GM23248 (cell line): Measurements from ENCODE around the gene GIN1. TPM values are rescaled to one million over a fixed set of nuclear protein-coding genes. Genes with fewer than 3 reads are reported as not detected.

Experiments used
- DNase-seq: peaks from one replicate; pipeline ENCODE4 v3.0.0-alpha.2; 2015
- H2AFZ ChIP-seq: fragments of 200-600 bp; sonication (generic); 2 replicates; pipeline ENCODE4 v1.6.1; 2016; ENCODE audit warnings: antibody characterized with exemption
- H3F3A ChIP-seq: fragments of 200-600 bp; sonication (generic); 2 replicates; pipeline ENCODE4 v1.6.1; 2016; ENCODE audit warnings: mild to moderate bottlenecking, antibody characterized with exemption, mixed run types; ENCODE audit not compliant: insufficient read depth
- H3K27ac ChIP-seq: fragments of 200-600 bp; sonication (generic); 2 replicates; pipeline ENCODE4 v1.5.1; 2016; ENCODE audit warnings: mild to moderate bottlenecking
- H3K27me3 ChIP-seq: fragments of 200-600 bp; sonication (generic); replicated peaks from 2 replicates; pipeline ENCODE4 v1.6.1; 2016; ENCODE audit warnings: mild to moderate bottlenecking; ENCODE audit not compliant: insufficient read depth
- H3K36me3 ChIP-seq: fragments of 200-600 bp; sonication (generic); 2 replicates; pipeline ENCODE4 v1.6.1; 2016; ENCODE audit warnings: low read depth, mild to moderate bottlenecking
- H3K4me1 ChIP-seq: fragments of 200-600 bp; sonication (generic); 2 replicates; pipeline ENCODE4 v1.6.1; 2016; ENCODE audit warnings: mild to moderate bottlenecking; ENCODE audit not compliant: insufficient read depth
- H3K4me2 ChIP-seq: fragments of 200-600 bp; sonication (generic); one replicate; pipeline ENCODE4 v1.6.1; 2016; ENCODE audit warnings: mild to moderate bottlenecking; ENCODE audit not compliant: unreplicated experiment
- H3K4me3 ChIP-seq: fragments of 200-600 bp; sonication (generic); 2 replicates; pipeline ENCODE4 v1.5.1; 2016; ENCODE audit warnings: mild to moderate bottlenecking
- H3K79me2 ChIP-seq: fragments of 200-600 bp; sonication (generic); 2 replicates; pipeline ENCODE4 v1.6.1; 2016; ENCODE audit warnings: mild to moderate bottlenecking; ENCODE audit not compliant: insufficient read depth
- H3K9ac ChIP-seq: fragments of 200-600 bp; sonication (generic); 2 replicates; pipeline ENCODE4 v1.6.1; 2016; ENCODE audit warnings: mild to moderate bottlenecking
- H3K9me2 ChIP-seq: fragments of 200-600 bp; sonication (generic); 2 replicates; pipeline ENCODE4 v1.6.1; 2016; ENCODE audit warnings: mixed run types, mild to moderate bottlenecking, moderate library complexity; ENCODE audit not compliant: insufficient read depth
- H3K9me3 ChIP-seq: fragments of 200-600 bp; sonication (generic); one replicate; pipeline ENCODE4 v1.6.1; 2017; ENCODE audit warnings: low read depth
- H4K20me1 ChIP-seq: fragments of 200-600 bp; sonication (generic); 2 replicates; pipeline ENCODE4 v1.6.0; 2016; ENCODE audit not compliant: insufficient read depth
- EZH2 ChIP-seq: fragments of 200-600 bp; sonication (generic); IDR thresholded peaks from 2 replicates; pipeline ENCODE4 v1.6.1; 2018; ENCODE audit warnings: antibody characterized with exemption, mild to moderate bottlenecking; ENCODE audit not compliant: insufficient read depth, poor library complexity, severe bottlenecking
- EZH2phosphoT487 ChIP-seq: fragments of 200-600 bp; sonication (generic); IDR thresholded peaks from 2 replicates; pipeline ENCODE4 v1.6.1; 2018; ENCODE audit warnings: antibody characterized with exemption, moderate library complexity, mild to moderate bottlenecking, low read depth; ENCODE audit not compliant: insufficient read depth
- WGBS, 2 experiments: methylation state at CpG; one replicate each; pipeline ENCODE4 v1.1.6; 2015 to 2017; ENCODE audit warnings: low lambda C conversion rate in 2 of 2, low coverage in 1 of 2; ENCODE audit errors: missing lambda C conversion rate in 2 of 2; 5-methylcytosine and 5-hydroxymethylcytosine counted together
- in situ Hi-C: fragments of 300-500 bp; cut with MboI; formaldehyde crosslinking; loops from 2 replicates; pipeline ENCODE4 v1.15.0; 2020
- polyA plus RNA-seq: library from polyadenylated mRNA; unstranded; fragments of >200 nt; fragmentation: Nextera tagmentation; extraction: Ambion mirVana; gene quantifications from 2 replicates; pipeline ENCODE4 v1.2.1, GENCODE V29; 2016
- total RNA-seq: library from RNA; depleted of rRNA; stranded (reverse); fragments of >200 nt; shearing (Covaris generic); gene quantifications from 2 replicates; pipeline ENCODE4 v1.2.3, GENCODE V29; 2014

Gene GIN1
- total and polyA plus RNA-seq, 2 experiments from 2014 or later, result 2.1 to 5.8 TPM

DNA sequence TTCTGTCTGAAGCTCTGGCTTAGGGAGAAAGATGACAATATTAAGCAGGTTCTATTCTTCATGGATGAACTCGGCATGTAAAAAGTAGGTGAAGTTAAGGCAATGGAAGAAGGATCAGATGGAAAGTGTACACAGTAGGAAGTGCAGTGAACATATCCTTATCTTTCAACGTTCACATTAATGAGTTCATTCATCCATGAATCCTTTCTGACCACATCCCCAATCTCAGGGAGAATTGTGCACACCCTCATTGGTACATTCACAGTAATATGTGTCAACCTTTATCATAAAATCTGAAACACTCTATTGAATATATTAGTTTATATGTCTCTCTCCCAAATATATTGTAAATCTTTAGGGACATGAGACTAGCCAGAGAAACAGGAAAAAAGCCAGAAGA, 5.5 kb downstream of the GIN1 start:
- no peak overlapping the region for H3K9ac ChIP-seq
- no peaks in the 10 kb centered on the region for H3K36me3 ChIP-seq
- H3K4me2 ChIP-seq, result no peak overlapping the region
- H3K9me3 ChIP-seq, result no peaks in the 10 kb centered on the region
- 92 to 94% methylated on average over 2 of the region's 2 CpGs for WGBS, 2 experiments
- no peak for TF ChIP-seq EZH2
- TF ChIP-seq EZH2phosphoT487, result no peak
- no peak overlapping the region for H3K4me3 ChIP-seq
- H3K4me1 ChIP-seq, result peaks cover 17% of the 10 kb centered on the region
- H4K20me1 ChIP-seq, result no peaks in the 10 kb centered on the region
- H3K79me2 ChIP-seq, result peaks cover 94% of the 10 kb centered on the region
- no peak for DNase-seq
- no peak overlapping the region for H3K27ac ChIP-seq
- H3F3A ChIP-seq, result peaks cover 14% of the 10 kb centered on the region
- H2AFZ ChIP-seq, result no peak overlapping the region
- no peaks in the 10 kb centered on the region for H3K27me3 ChIP-seq
- H3K9me2 ChIP-seq, result peaks cover 2% of the 10 kb centered on the region
- in situ Hi-C loops, result no loop called here

DNA sequence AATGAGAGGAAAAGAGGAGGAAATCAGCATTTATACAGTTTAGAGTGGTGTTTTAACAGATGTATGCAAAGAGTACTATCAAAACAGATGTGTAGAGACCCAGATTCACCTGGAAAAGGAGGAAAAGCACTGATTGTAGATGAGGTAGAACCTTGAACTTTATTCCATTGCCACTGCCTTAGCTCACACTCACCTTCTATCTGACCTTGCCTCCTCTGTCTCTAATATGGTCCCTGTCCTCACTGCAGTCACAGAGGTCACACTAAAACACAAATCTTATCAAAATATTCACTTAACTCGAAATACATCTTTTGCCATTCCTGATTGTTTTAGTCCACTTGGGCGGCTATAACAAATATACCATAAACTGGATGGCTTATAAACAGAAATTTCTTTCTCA, 7.0 kb downstream of the GIN1 start:
- Histone ChIP-seq H3K9ac (no peak overlapping the region), H2AFZ (no peak overlapping the region), H3K4me2 (no peak overlapping the region), H3K27me3 (no peaks in the 10 kb centered on the region), H4K20me1 (no peaks in the 10 kb centered on the region), H3K4me3 (no peak overlapping the region), H3K9me2 (peaks cover 2% of the 10 kb centered on the region), H3F3A (no peaks in the 10 kb centered on the region), H3K27ac (no peak overlapping the region), H3K36me3 (no peaks in the 10 kb centered on the region), H3K79me2 (peaks cover 88% of the 10 kb centered on the region), H3K9me3 (no peaks in the 10 kb centered on the region), H3K4me1 (peaks cover 7% of the 10 kb centered on the region; the same call in 1 of the 2 replicates)
- no peak for DNase-seq
- in situ Hi-C loops, result no loop called here
- TF ChIP-seq EZH2 (no peak), EZH2phosphoT487 (no peak)
- 93% methylated on average over 2 of the region's 2 CpGs for WGBS, 2 experiments

DNA sequence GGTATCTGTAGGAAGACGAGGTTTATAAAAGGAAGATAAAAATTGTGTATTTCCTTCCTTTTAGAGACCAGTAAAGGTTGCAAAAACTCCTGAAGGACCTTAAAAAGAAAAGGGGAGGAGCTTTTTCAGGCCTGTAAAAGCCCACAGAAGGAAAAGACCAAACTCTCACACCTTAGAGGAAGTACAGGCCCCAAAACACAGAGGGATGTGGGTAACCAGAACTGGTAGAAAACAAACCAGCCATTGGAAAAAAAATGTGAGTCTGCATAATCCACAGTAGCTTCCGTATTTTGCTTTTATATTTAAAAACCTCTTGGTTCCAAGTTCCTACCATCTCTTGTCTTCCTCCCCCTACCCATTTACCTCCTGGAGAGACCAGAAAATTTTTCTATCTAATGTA, 8.5 kb downstream of the GIN1 start:
- in situ Hi-C loops, result no loop called here
- Histone ChIP-seq H3K9me2 (peaks cover 2% of the 10 kb centered on the region), H3K9me3 (no peaks in the 10 kb centered on the region), H3K9ac (no peak overlapping the region), H3K4me3 (no peak overlapping the region), H3K27ac (no peak overlapping the region), H2AFZ (no peak overlapping the region), H3K4me2 (no peak overlapping the region), H4K20me1 (no peaks in the 10 kb centered on the region), H3F3A (no peaks in the 10 kb centered on the region), H3K27me3 (no peaks in the 10 kb centered on the region), H3K4me1 (no peaks in the 10 kb centered on the region), H3K79me2 (peaks cover 74% of the 10 kb centered on the region), H3K36me3 (no peaks in the 10 kb centered on the region)
- no peak for TF ChIP-seq EZH2phosphoT487
- no peak for TF ChIP-seq EZH2
- 78 to 81% methylated on average over 2 of the region's 2 CpGs for WGBS, 2 experiments
- DNase-seq, result no peak

DNA sequence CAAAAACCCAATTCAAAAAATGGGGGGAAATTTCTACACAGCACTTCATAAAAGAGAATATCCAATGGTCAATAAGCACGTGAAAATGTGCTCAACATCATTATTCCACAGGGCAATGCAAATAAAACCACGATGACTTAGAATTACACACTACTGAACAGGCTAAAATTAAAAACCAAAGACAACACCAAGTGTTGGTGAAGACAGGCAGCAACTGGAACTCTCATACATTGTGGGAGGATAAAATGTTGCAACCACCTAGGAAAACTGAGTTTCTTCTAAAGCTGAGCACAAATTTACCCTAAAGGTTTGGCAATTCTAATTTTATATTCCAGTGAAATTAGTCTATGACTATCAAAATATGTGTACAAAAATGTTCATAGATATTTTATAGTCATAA, 9.5 kb downstream of the GIN1 start:
- in situ Hi-C loops, result no loop called here
- H2AFZ ChIP-seq, result no peak overlapping the region
- H4K20me1 ChIP-seq, result no peaks in the 10 kb centered on the region
- H3K4me3 ChIP-seq, result no peak overlapping the region
- no peak for DNase-seq
- H3F3A ChIP-seq, result no peaks in the 10 kb centered on the region
- H3K36me3 ChIP-seq, result no peaks in the 10 kb centered on the region; the same call in 1 of the 2 replicates
- H3K4me1 ChIP-seq, result no peaks in the 10 kb centered on the region
- TF ChIP-seq EZH2 (no peak), EZH2phosphoT487 (no peak)
- no peak overlapping the region for H3K27ac ChIP-seq
- no peak overlapping the region for H3K9ac ChIP-seq
- H3K27me3 ChIP-seq, result no peaks in the 10 kb centered on the region
- 96 to 98% methylated on average over 2 of the region's 2 CpGs for WGBS, 2 experiments
- no peak overlapping the region for H3K4me2 ChIP-seq
- H3K79me2 ChIP-seq, result peaks cover 63% of the 10 kb centered on the region
- peaks cover 2% of the 10 kb centered on the region for H3K9me2 ChIP-seq
- H3K9me3 ChIP-seq, result no peaks in the 10 kb centered on the region

DNA sequence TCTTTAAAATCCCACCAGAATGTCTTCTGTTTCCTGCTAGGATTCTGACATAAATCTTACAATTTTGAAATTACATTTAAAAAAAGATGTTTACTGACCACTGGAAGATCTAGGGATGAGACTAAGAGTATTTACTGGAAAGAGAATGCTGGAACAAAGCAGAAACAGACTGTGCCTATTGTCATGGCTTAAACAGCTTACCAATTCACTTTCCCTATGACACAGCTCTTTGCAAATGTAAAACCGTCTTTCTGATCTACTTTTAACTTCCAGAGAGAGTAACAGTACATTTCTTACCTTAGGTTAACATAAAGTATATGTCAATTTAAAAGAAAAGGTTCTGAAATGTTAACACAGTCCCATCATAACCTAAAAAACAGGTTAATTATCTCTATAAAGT, 10.7 kb downstream of the GIN1 start:
- WGBS, 2 experiments, result 37 to 70% methylated on average over 1 of the region's 1 CpG
- Histone ChIP-seq H3K9me3 (no peaks in the 10 kb centered on the region), H4K20me1 (no peaks in the 10 kb centered on the region), H3K36me3 (no peaks in the 10 kb centered on the region; the same call in 1 of the 2 replicates), H3K4me1 (no peaks in the 10 kb centered on the region), H3K79me2 (peaks cover 52% of the 10 kb centered on the region), H3K4me2 (no peak overlapping the region), H3K27me3 (no peaks in the 10 kb centered on the region), H2AFZ (no peak overlapping the region), H3K9me2 (peaks cover 2% of the 10 kb centered on the region), H3F3A (no peaks in the 10 kb centered on the region), H3K27ac (no peak overlapping the region), H3K9ac (no peak overlapping the region), H3K4me3 (no peak overlapping the region)
- in situ Hi-C loops, result no loop called here
- TF ChIP-seq EZH2 (no peak), EZH2phosphoT487 (no peak)
- no peak for DNase-seq
